Karpas-422 (cell line): Measurements from ENCODE around the gene PLXNA3. TPM values are rescaled to one million over a fixed set of nuclear protein-coding genes. Genes with fewer than 3 reads are reported as not detected.

Experiments used
- DNase-seq: peaks from one replicate; pipeline ENCODE4 v3.0.0-alpha.2; 2015
- H2AFZ ChIP-seq: fragments of 200-600 bp; sonication (generic); 2 replicates; pipeline ENCODE4 v1.6.1; 2014; ENCODE audit warnings: antibody characterized with exemption, low read length, mixed read lengths
- H3K27ac ChIP-seq: fragments of 200-600 bp; sonication (generic); 2 replicates; pipeline ENCODE4 v1.5.1; 2014; ENCODE audit warnings: mild to moderate bottlenecking, low read length, moderate library complexity
- H3K27me3 ChIP-seq: fragments of 200-600 bp; sonication (generic); 2 replicates; pipeline ENCODE4 v1.6.1; 2014; ENCODE audit warnings: low read length, mixed read lengths
- H3K36me3 ChIP-seq: fragments of 200-600 bp; sonication (generic); 2 replicates; pipeline ENCODE4 v1.6.1; 2014; ENCODE audit warnings: low read length, mixed read lengths; ENCODE audit not compliant: insufficient read depth
- H3K4me1 ChIP-seq: fragments of 200-600 bp; sonication (generic); 2 replicates; pipeline ENCODE4 v1.6.1; 2014; ENCODE audit warnings: mild to moderate bottlenecking, low read length, mixed read lengths
- H3K4me2 ChIP-seq: fragments of 200-600 bp; sonication (generic); 2 replicates; pipeline ENCODE4 v1.6.1; 2014; ENCODE audit warnings: low read length, low read depth, mild to moderate bottlenecking; ENCODE audit not compliant: poor library complexity, severe bottlenecking
- H3K4me3 ChIP-seq: fragments of 200-600 bp; sonication (generic); 2 replicates; pipeline ENCODE4 v1.5.1; 2014; ENCODE audit warnings: mild to moderate bottlenecking, antibody characterized with exemption, low read length, mixed read lengths
- H3K79me2 ChIP-seq: fragments of 200-600 bp; sonication (generic); 2 replicates; pipeline ENCODE4 v1.6.1; 2014; ENCODE audit warnings: mild to moderate bottlenecking, low read length, mixed read lengths
- H3K9ac ChIP-seq: fragments of 200-600 bp; sonication (generic); 2 replicates; pipeline ENCODE4 v1.6.0; 2014; ENCODE audit warnings: low read length
- H3K9me2 ChIP-seq: fragments of 200-600 bp; sonication (generic), shearing (Covaris generic); replicated peaks from 2 replicates; pipeline ENCODE4 v1.6.0; 2014; ENCODE audit warnings: mild to moderate bottlenecking, low read length, moderate library complexity; ENCODE audit not compliant: insufficient read depth
- H3K9me3 ChIP-seq: fragments of 300-700, 200-600 bp; sonication (generic); 2 replicates; pipeline ENCODE4 v1.6.1; 2014; ENCODE audit warnings: low read length, mixed read lengths
- H4K20me1 ChIP-seq: fragments of 200-600 bp; sonication (generic); 2 replicates; pipeline ENCODE4 v1.6.1; 2014; ENCODE audit warnings: mild to moderate bottlenecking, antibody characterized with exemption, low read length, low read depth; ENCODE audit not compliant: insufficient read depth
- total RNA-seq: library from RNA; depleted of rRNA; stranded (reverse); fragments of >200 nt; shearing (Covaris generic); gene quantifications from 2 replicates; pipeline ENCODE4 v1.2.3, GENCODE V29; 2014; ENCODE audit warnings: low replicate concordance

PLXNA3 gene
- total RNA-seq, 1 experiment from 2014 or later, result 7.2 TPM

- H3K27me3 ChIP-seq, result no peaks in the 10 kb centered on the region
- H3K4me2 ChIP-seq, result no peak overlapping the region
- peaks cover 8% of the 10 kb centered on the region; the same call in 1 of the 2 replicates for H3K79me2 ChIP-seq
- no peaks in the 10 kb centered on the region for H3K9me3 ChIP-seq
- H2AFZ ChIP-seq, result no peak overlapping the region
- no peaks in the 10 kb centered on the region for H4K20me1 ChIP-seq
- H3K9ac ChIP-seq, result no peak overlapping the region
- DNase-seq, result no peak
- H3K36me3 ChIP-seq, result no peaks in the 10 kb centered on the region
- H3K9me2 ChIP-seq, result no peaks in the 10 kb centered on the region
- H3K27ac ChIP-seq, result no peak overlapping the region
- peaks cover 16% of the 10 kb centered on the region for H3K4me1 ChIP-seq
- H3K4me3 ChIP-seq, result no peak overlapping the region
These were observed 54.9 kb downstream of the PLXNA3 start for GRCh38 chrX:154512879-154513553.

GRCh38 chrX:154513716-154514115 lies 55.6 kb downstream of the PLXNA3 start:
- H3K9me3 ChIP-seq, result no peaks in the 10 kb centered on the region
- no peak overlapping the region for H3K9ac ChIP-seq
- H3K79me2 ChIP-seq, result peaks cover 8% of the 10 kb centered on the region; the same call in 1 of the 2 replicates
- DNase-seq, result no peak
- H3K9me2 ChIP-seq, result no peaks in the 10 kb centered on the region
- H4K20me1 ChIP-seq, result no peaks in the 10 kb centered on the region
- no peaks in the 10 kb centered on the region for H3K27me3 ChIP-seq
- H3K36me3 ChIP-seq, result no peaks in the 10 kb centered on the region
- no peak overlapping the region for H3K4me3 ChIP-seq
- peaks cover 22% of the 10 kb centered on the region for H3K4me1 ChIP-seq
- H2AFZ ChIP-seq, result no peak overlapping the region
- no peak overlapping the region for H3K4me2 ChIP-seq
- no peak overlapping the region for H3K27ac ChIP-seq

GRCh38 chrX:154515090-154515965 lies 57.2 kb downstream of the PLXNA3 start:
- H3K36me3 ChIP-seq, result no peaks in the 10 kb centered on the region
- no peaks in the 10 kb centered on the region for H4K20me1 ChIP-seq
- 0 out of 2 replicates have a peak overlapping the region, but pooled peaks have one; percentile 17 for H3K27ac ChIP-seq
- peaks cover 22% of the 10 kb centered on the region for H3K4me1 ChIP-seq
- peak overlapping the region; percentile 88 for H3K9ac ChIP-seq
- H3K27me3 ChIP-seq, result no peaks in the 10 kb centered on the region
- H3K79me2 ChIP-seq, result peaks cover 8% of the 10 kb centered on the region; the same call in 1 of the 2 replicates
- peak overlapping the region; percentile 89 for H3K4me3 ChIP-seq
- H3K4me2 ChIP-seq, result peak overlapping the region; percentile 64
- H3K9me2 ChIP-seq, result no peaks in the 10 kb centered on the region
- DNase-seq, result peak; percentile 60
- no peak overlapping the region for H2AFZ ChIP-seq
- no peaks in the 10 kb centered on the region for H3K9me3 ChIP-seq

GRCh38 chrX:154515966-154516655 lies 58.0 kb downstream of the PLXNA3 start, which contains the start of gene FAM3A:
FAM3A (minus strand) TSS chrX:154516232; CDS start chrX:154515772, 460 bp downstream.
- H3K27ac ChIP-seq, result 0 out of 2 replicates have a peak within 1 kb of the TSS, but pooled peaks have one; percentile 17
- no peaks in the 10 kb centered on the region for H3K9me2 ChIP-seq
- no peaks in the 10 kb centered on the region for H3K27me3 ChIP-seq
- peaks cover 8% of the 10 kb centered on the region; the same call in 1 of the 2 replicates for H3K79me2 ChIP-seq
- H2AFZ ChIP-seq, result no peak within 1 kb of the TSS
- H3K9me3 ChIP-seq, result no peaks in the 10 kb centered on the region
- peak within 1 kb of the TSS; percentile 89 for H3K4me3 ChIP-seq
- H4K20me1 ChIP-seq, result no peaks in the 10 kb centered on the region
- peak; percentile 92 for DNase-seq
- H3K36me3 ChIP-seq, result no peaks in the 10 kb centered on the region
- peaks cover 22% of the 10 kb centered on the region for H3K4me1 ChIP-seq
- H3K4me2 ChIP-seq, result peak within 1 kb of the TSS; percentile 64
- peak within 1 kb of the TSS; percentile 88 for H3K9ac ChIP-seq

GRCh38 chrX:154516656-154517100 lies 58.6 kb downstream of the PLXNA3 start:
- H3K27ac ChIP-seq, result no peak overlapping the region
- no peaks in the 10 kb centered on the region for H3K9me2 ChIP-seq
- peak overlapping the region; percentile 55; the same call in 1 of the 2 replicates for H3K4me3 ChIP-seq
- peaks cover 22% of the 10 kb centered on the region for H3K4me1 ChIP-seq
- no peaks in the 10 kb centered on the region for H3K9me3 ChIP-seq
- peak overlapping the region; percentile 52 for H3K4me2 ChIP-seq
- no peak overlapping the region for H2AFZ ChIP-seq
- no peaks in the 10 kb centered on the region for H4K20me1 ChIP-seq
- no peak for DNase-seq
- no peaks in the 10 kb centered on the region for H3K36me3 ChIP-seq
- peak overlapping the region; percentile 44 for H3K9ac ChIP-seq
- H3K79me2 ChIP-seq, result peaks cover 8% of the 10 kb centered on the region; the same call in 1 of the 2 replicates
- H3K27me3 ChIP-seq, result no peaks in the 10 kb centered on the region

- Histone ChIP-seq H3K9me2 (no peaks in the 10 kb centered on the region), H3K4me3 (no peak overlapping the region), H4K20me1 (no peaks in the 10 kb centered on the region), H3K4me1 (peaks cover 22% of the 10 kb centered on the region), H2AFZ (peak overlapping the region; percentile 56; the same call in 1 of the 2 replicates), H3K79me2 (peaks cover 8% of the 10 kb centered on the region; the same call in 1 of the 2 replicates), H3K9me3 (no peaks in the 10 kb centered on the region), H3K27me3 (no peaks in the 10 kb centered on the region), H3K36me3 (no peaks in the 10 kb centered on the region), H3K4me2 (no peak overlapping the region), H3K27ac (no peak overlapping the region), H3K9ac (no peak overlapping the region)
- no peak for DNase-seq
These were observed 59.2 kb downstream of the PLXNA3 start for GRCh38 chrX:154517101-154517781.

- H3K36me3 ChIP-seq, result no peaks in the 10 kb centered on the region
- H3K27ac ChIP-seq, result no peak overlapping the region
- H3K4me2 ChIP-seq, result no peak overlapping the region
- H2AFZ ChIP-seq, result no peak overlapping the region
- H3K79me2 ChIP-seq, result peaks cover 8% of the 10 kb centered on the region; the same call in 1 of the 2 replicates
- no peaks in the 10 kb centered on the region for H3K27me3 ChIP-seq
- no peak overlapping the region for H3K4me3 ChIP-seq
- H3K9me2 ChIP-seq, result no peaks in the 10 kb centered on the region
- H3K9ac ChIP-seq, result no peak overlapping the region
- DNase-seq, result no peak
- H3K4me1 ChIP-seq, result peaks cover 22% of the 10 kb centered on the region
- no peaks in the 10 kb centered on the region for H4K20me1 ChIP-seq
- no peaks in the 10 kb centered on the region for H3K9me3 ChIP-seq
These were observed 61.3 kb downstream of the PLXNA3 start for GRCh38 chrX:154519389-154519788.
